K562 (cell line): ENCODE results near the gene BCAN. TPM values are rescaled to one million over a fixed set of nuclear protein-coding genes. Genes with fewer than 3 reads are reported as not detected.

ENCODE experiments used
- BHLHE40 ChIP-seq: IDR thresholded peaks from 2 replicates; pipeline ENCODE4 v1.6.1; 2011; ENCODE audit warnings: low read length, improper control_type of control experiment
- CREBBP ChIP-seq: IDR thresholded peaks from one replicate; pipeline ENCODE4 v1.6.1; 2012; ENCODE audit warnings: low read depth, mild to moderate bottlenecking, control low read depth, inconsistent platforms, low read length
- DACH1 ChIP-seq: fragments of 450-650 bp; IDR thresholded peaks from 2 replicates; pipeline ENCODE4 v1.6.1; 2018; ENCODE audit not compliant: partially characterized antibody
- DDX20 ChIP-seq: fragments of 450-650 bp; IDR thresholded peaks from 2 replicates; pipeline ENCODE4 v1.6.1; 2016; ENCODE audit warnings: missing genetic modification characterization, low read depth, mild to moderate bottlenecking, missing compliant biosample characterization, moderate library complexity
- E2F3 ChIP-seq: fragments of 250-450 bp; sonication (Bioruptor Pico); IDR thresholded peaks from 2 replicates; pipeline ENCODE4 v1.4.0; 2020; ENCODE audit warnings: mild to moderate bottlenecking
- HNRNPK ChIP-seq: fragments of 200-400 bp; formaldehyde crosslinking; IDR thresholded peaks from one replicate; pipeline ENCODE4 v1.6.1; 2018; ENCODE audit warnings: mild to moderate bottlenecking, low read depth, low read length; ENCODE audit not compliant: poor library complexity, severe bottlenecking
- LARP7 ChIP-seq: fragments of 450-650 bp; IDR thresholded peaks from 2 replicates; pipeline ENCODE4 v1.6.1; 2016
- MAFG ChIP-seq: fragments of 450-650 bp; conservative IDR thresholded peaks from 2 replicates; pipeline ENCODE4 v1.6.1; 2016; ENCODE audit warnings: missing genetic modification characterization, missing compliant biosample characterization
- MCM7 ChIP-seq, 2 experiments: fragments of 450-650 bp; IDR thresholded peaks; 2 replicates each; pipeline ENCODE4 v1.6.1; 2016 to 2018
- POLR3G ChIP-seq: IDR thresholded peaks from 2 replicates; pipeline ENCODE4 v1.6.1; 2011; ENCODE audit not compliant: insufficient read length, insufficient replicate concordance; ENCODE audit errors: extremely low read depth
- RAD51 ChIP-seq: fragments of 450-650 bp; IDR thresholded peaks from 2 replicates; pipeline ENCODE4 v1.7.1; 2016; ENCODE audit warnings: low read depth, mild to moderate bottlenecking, borderline replicate concordance
- RBM25 ChIP-seq: fragments of 200-400 bp; formaldehyde crosslinking; IDR thresholded peaks from 2 replicates; pipeline ENCODE4 v1.6.1; 2018; ENCODE audit warnings: low read length, low read depth, moderate library complexity; ENCODE audit not compliant: severe bottlenecking
- SMARCB1 ChIP-seq: IDR thresholded peaks from 2 replicates; pipeline ENCODE4 v1.6.1; 2011; ENCODE audit warnings: improper control_type of control experiment, low read depth; ENCODE audit not compliant: insufficient read length
- TAF15 ChIP-seq: fragments of 200-400 bp; formaldehyde crosslinking; IDR thresholded peaks from 2 replicates; pipeline ENCODE4 v1.6.1; 2017; ENCODE audit warnings: mild to moderate bottlenecking, low read depth, low read length, moderate library complexity
- TCF7 ChIP-seq: sonication (generic); IDR thresholded peaks from 2 replicates; pipeline ENCODE4 v1.6.1; 2016; ENCODE audit warnings: antibody characterized with exemption, borderline replicate concordance
- TCFL5 ChIP-seq: fragments of 250-450 bp; sonication (Bioruptor Pico); conservative IDR thresholded peaks from 2 replicates; pipeline ENCODE4 v1.6.1; 2021; ENCODE audit warnings: mild to moderate bottlenecking, moderate library complexity, matching md5 sums
- THRB ChIP-seq: fragments of 450-650 bp; formaldehyde crosslinking; conservative IDR thresholded peaks from 2 replicates; pipeline ENCODE4 v1.4.0; 2022; ENCODE audit warnings: mild to moderate bottlenecking, missing genetic modification characterization
- ZBTB5 ChIP-seq: fragments of 450-650 bp; IDR thresholded peaks from 2 replicates; pipeline ENCODE4 v1.6.1; 2017; ENCODE audit warnings: antibody characterized with exemption
- ZBTB7A ChIP-seq: IDR thresholded peaks from 2 replicates; pipeline ENCODE4 v1.6.1; 2011; ENCODE audit warnings: low read depth, mild to moderate bottlenecking, low read length, moderate library complexity, borderline replicate concordance; ENCODE audit not compliant: control insufficient read depth
- ZC3H11A ChIP-seq: IDR thresholded peaks from 2 replicates; pipeline ENCODE4 v1.6.1; 2012; ENCODE audit warnings: low read depth, low read length, improper control_type of control experiment
- ZFP1 ChIP-seq: fragments of 450-650 bp; formaldehyde crosslinking; IDR thresholded peaks from 2 replicates; pipeline ENCODE4 v1.4.0; 2020; ENCODE audit warnings: mild to moderate bottlenecking, mixed read lengths
- ZNF184 ChIP-seq: sonication (generic); formaldehyde crosslinking; IDR thresholded peaks from 2 replicates; pipeline ENCODE4 v1.5.0; 2020; ENCODE audit warnings: missing genetic modification reagents
- ZNF23 ChIP-seq: fragments of 250-450 bp; sonication (Bioruptor Pico); IDR thresholded peaks from 2 replicates; pipeline ENCODE4 v1.4.0; 2020; ENCODE audit warnings: mild to moderate bottlenecking
- polyA plus RNA-seq, 8 experiments: library from polyadenylated mRNA; depleted of rRNA in 4 of 8; stranded (reverse) in 5 of 8; unstranded in 3 of 8; fragments of >200 nt; fragmentation: Nextera tagmentation in 2 of 8; fragmentation: Illumina TruSeq in 1 of 8; extraction: Ambion mirVana in 2 of 8; extraction: Trizol in 1 of 8; gene quantifications; 2 replicates each; pipeline versions ENCODE4 v1.2.1 to v1.2.3, GENCODE V29; 2011 to 2014; ENCODE audit warnings: inconsistent platforms in 1 of 8, missing spikeins in 1 of 8
- total RNA-seq, 7 experiments: library from RNA; depleted of rRNA in 6 of 7; stranded (reverse); fragments of >200 nt in 6 of 7; fragmentation: Illumina TruSeq in 2 of 7; extraction: Trizol in 2 of 7; gene quantifications; 2 replicates each; pipeline versions ENCODE4 v1.2.1 to v1.2.3, GENCODE V29; 2011 to 2021; ENCODE audit warnings: low replicate concordance in 1 of 7
- TF ChIP-seq, protein P1 (sequence below): sonication (generic); formaldehyde crosslinking; IDR thresholded peaks from 2 replicates; pipeline ENCODE4 v1.8.0; 2022; ENCODE audit warnings: mild to moderate bottlenecking, missing genetic modification reagents
- TF ChIP-seq, protein P2 (sequence below): sonication (generic); formaldehyde crosslinking; IDR thresholded peaks from 2 replicates; pipeline ENCODE4 v1.8.0; 2022; ENCODE audit warnings: mild to moderate bottlenecking, missing genetic modification reagents

Gene BCAN
- total and polyA plus RNA-seq, 9 of the 15 experiments (the other 6 are each of a cell fraction or from before 2014, with no cell fraction given) = 0.04 to 0.33 (median 0.14) TPM; not detected in 5

- no peak for TF ChIP-seq MCM7 (IDR thresholded peaks at IDR 0.05)
- no peak for TF ChIP-seq HNRNPK
- no peak for TF ChIP-seq LARP7
- no peak for TF ChIP-seq BHLHE40
- TF ChIP-seq POLR3G = no peak
- no peak for TF ChIP-seq TCFL5 (CRISPR knock-in tag)
- no peak for TF ChIP-seq CREBBP
- TF ChIP-seq DDX20 = no peak
- no peak for TF ChIP-seq MAFG
- TF ChIP-seq THRB (CRISPR knock-in tag) = no peak
- TF ChIP-seq TCF7 = no peak
- no peak for TF ChIP-seq ZNF23 (CRISPR knock-in tag)
- no peak for TF ChIP-seq ZBTB5
- peak; percentile 86 for TF ChIP-seq ZBTB7A
- TF ChIP-seq RBM25 = no peak
- TF ChIP-seq, protein P1, sequence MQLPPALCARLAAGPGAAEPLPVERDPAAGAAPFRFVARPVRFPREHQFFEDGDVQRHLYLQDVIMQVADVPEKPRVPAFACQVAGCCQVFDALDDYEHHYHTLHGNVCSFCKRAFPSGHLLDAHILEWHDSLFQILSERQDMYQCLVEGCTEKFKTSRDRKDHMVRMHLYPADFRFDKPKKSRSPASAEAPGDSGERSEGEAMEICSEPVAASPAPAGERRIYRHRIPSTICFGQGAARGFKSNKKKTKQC (CRISPR knock-in tag) = peak; percentile 90
- no peak for TF ChIP-seq ZFP1 (CRISPR knock-in tag)
- TF ChIP-seq ZC3H11A = no peak
- TF ChIP-seq E2F3 (CRISPR knock-in tag) = peak; percentile 80
- TF ChIP-seq SMARCB1 = no peak
- TF ChIP-seq, protein P2, sequence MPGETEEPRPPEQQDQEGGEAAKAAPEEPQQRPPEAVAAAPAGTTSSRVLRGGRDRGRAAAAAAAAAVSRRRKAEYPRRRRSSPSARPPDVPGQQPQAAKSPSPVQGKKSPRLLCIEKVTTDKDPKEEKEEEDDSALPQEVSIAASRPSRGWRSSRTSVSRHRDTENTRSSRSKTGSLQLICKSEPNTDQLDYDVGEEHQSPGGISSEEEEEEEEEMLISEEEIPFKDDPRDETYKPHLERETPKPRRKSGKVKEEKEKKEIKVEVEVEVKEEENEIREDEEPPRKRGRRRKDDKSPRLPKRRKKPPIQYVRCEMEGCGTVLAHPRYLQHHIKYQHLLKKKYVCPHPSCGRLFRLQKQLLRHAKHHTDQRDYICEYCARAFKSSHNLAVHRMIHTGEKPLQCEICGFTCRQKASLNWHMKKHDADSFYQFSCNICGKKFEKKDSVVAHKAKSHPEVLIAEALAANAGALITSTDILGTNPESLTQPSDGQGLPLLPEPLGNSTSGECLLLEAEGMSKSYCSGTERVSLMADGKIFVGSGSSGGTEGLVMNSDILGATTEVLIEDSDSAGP (CRISPR knock-in tag) = no peak
- no peak for TF ChIP-seq DACH1
- TF ChIP-seq TAF15 = no peak
- no peak for TF ChIP-seq RAD51
- TF ChIP-seq ZNF184 (CRISPR knock-in tag) = no peak
Observed at GRCh38 chr1:156623946-156624813, 17.7 kb upstream of the BCAN start (continued).
